ENCODE measurements around the gene AGAP2. TPM values are rescaled to one million over a fixed set of nuclear protein-coding genes. Genes with fewer than 3 reads are reported as not detected.

Gene AGAP2
- total RNA-seq, 5 donors from 2014 or later (not counting 1 experiment from before 2014, with no cell fraction given) = 43.2 to 74.6 (median 66.4) TPM

DNA sequence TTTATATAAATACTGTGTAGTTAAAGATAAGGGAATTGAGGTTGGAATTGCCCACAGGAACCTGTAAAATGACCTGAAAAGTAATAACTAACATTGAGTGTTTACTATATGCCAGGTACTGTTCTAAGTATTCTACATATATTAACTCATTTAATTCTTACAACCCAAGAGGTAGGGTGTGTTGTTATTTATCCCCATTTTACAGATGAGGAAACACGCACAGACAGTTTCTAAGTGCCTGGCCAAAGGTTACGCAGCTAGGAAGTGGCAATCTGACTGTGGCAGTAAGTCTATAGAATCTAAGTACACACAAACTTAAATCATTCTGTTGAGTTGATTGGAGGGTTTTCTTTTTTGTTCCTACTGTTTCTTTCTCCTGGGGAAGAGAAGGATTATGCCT is 5.2 kb upstream of the AGAP2 start:
- H3K4me1 ChIP-seq (ENCODE audit: control insufficient read depth in 1 of 2, extremely low read depth in 1 of 2, insufficient read depth in 2 of 2, low read length in 2 of 2) = peaks cover 38 to 58% of the 10 kb centered on the region in 2 experiments
- POLR2A ChIA-PET = interaction anchor here in 1 of 2 donors (0.6 kb wide), 1 partner anchor 195 kb away, joined by 5 read pairs; no protein-coding TSS in a partner anchor

DNA sequence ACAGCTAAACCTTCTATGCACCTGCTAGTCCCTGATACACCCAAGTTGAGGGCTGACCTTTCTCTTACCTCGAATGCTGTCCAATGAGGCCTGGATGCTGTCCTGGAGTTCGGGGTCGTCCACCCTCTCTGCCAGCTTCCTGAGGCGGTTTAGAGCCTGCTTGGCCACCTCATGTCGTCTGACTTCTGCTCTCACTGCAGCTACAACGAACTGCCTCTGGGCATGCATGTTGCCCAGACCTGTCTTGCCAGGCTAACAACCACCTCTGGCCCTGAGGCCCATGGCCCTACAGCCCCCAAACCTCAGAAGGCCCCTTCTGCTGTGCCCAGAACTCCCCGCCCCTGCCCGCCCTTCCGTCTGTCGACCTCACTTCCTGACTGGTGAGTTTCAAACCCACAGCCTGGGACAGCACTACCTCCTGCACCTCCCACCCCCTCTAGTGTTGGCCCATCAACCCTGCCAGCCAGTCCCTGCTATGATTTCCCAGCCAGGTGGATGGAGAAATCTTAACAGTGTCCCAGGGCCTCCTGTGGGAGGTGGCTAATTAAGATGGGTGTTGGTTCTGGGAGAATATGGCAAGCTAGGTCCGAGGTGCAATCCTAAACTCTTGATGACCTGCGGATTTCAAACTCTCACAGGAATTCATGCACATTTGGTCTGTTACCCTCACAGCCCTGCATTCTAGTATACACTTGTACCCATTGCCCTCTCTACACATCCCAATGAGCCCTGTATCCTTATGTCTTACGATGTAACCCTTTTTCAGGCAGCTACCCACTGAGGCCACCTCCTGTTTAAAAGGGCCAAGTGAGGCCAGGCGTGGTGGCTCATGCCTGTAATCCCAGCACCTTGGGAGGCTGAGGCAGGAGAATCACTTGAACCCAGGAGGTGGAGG is 3.5 kb upstream of the AGAP2 start:
- H3K4me3 ChIP-seq (ENCODE audit: control insufficient read depth in 1 of 2, extremely low read depth in 1 of 2, low read length in 1 of 2) = peak overlapping the region; percentile 67 to 69
- POLR2A ChIA-PET = interaction anchor here in 1 of 2 donors (1.4 kb wide), 1 partner anchor 8 kb away, joined by 3 read pairs; no protein-coding TSS in a partner anchor

More for the DNA sequence above, 5.2 kb upstream of the AGAP2 start:
- no peaks in the 10 kb centered on the region for H3K27me3 ChIP-seq (replicated peaks in 1 of 2; ENCODE audit: control insufficient read depth in 2 of 2, extremely low read depth in 1 of 2, insufficient read depth in 2 of 2, low read length in 1 of 2)
- H3K9me3 ChIP-seq = no peaks in the 10 kb centered on the region
- WGBS (ENCODE audit: insufficient coverage) = no CpG with 5 or more reads among the region's 2 CpGs
- H3K36me3 Mint-ChIP-seq = peaks cover 15% of the 10 kb centered on the region
- peak overlapping the region; percentile 93 to 97 (median 94) for H3K4me3 Mint-ChIP-seq
- DNase-seq = no peak
- H3K27ac Mint-ChIP-seq = peak overlapping the region; percentile 96 to 98
- no peak for ATAC-seq (replicated peaks in 1 of 4)
- H3K4me1 Mint-ChIP-seq = peaks cover 58 to 66% (median 62%) of the 10 kb centered on the region in 3 donors
- no peak overlapping the region for H3K4me3 ChIP-seq (ENCODE audit: control insufficient read depth in 1 of 2, extremely low read depth in 1 of 2, low read length in 1 of 2)
- H3K27ac ChIP-seq (ENCODE audit: low read length) = peak overlapping the region; percentile 96
- CTCF ChIA-PET = interaction anchor here in 1 of 2 donors (0.9 kb wide), 1 partner anchor 1107 kb away, joined by 5 read pairs; no protein-coding TSS in a partner anchor
- H3K36me3 ChIP-seq (ENCODE audit: control insufficient read depth in 2 of 2, extremely low read depth in 1 of 2, insufficient read depth in 1 of 2, low read length in 1 of 2) = peaks cover 4 to 31% of the 10 kb centered on the region in 2 donors
- no peaks in the 10 kb centered on the region for H3K9me3 Mint-ChIP-seq
- no peaks in the 10 kb centered on the region for H3K27me3 Mint-ChIP-seq

DNA sequence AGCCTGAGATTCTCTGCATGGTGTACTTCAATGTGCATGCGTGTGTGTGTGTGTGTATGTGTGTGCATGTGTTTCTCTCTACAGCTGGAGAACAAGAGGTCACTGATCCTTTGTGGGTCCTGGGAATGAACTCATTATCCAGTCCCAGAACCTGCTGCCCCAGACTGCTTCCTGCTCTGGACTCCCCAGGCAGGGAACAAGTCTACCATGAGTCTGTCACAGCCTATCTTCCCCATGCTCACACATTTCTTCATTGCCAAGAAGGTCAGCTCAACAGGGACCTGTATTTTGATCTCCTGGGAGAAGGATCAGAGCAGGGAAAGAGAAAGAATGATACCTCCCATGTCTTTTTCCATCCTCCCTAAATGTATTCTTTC is 2.9 kb upstream of the AGAP2 start:
- H3K36me3 Mint-ChIP-seq = peaks cover 10% of the 10 kb centered on the region
- no peak for DNase-seq
- no peaks in the 10 kb centered on the region for H3K9me3 Mint-ChIP-seq
- WGBS (ENCODE audit: insufficient coverage) = no CpG with 5 or more reads among the region's 1 CpG
- Histone ChIP-seq H3K4me1 (ENCODE audit: control insufficient read depth in 1 of 2, extremely low read depth in 1 of 2, insufficient read depth in 2 of 2, low read length in 2 of 2) (peaks cover 38 to 72% of the 10 kb centered on the region in 2 experiments), H3K27me3 (replicated peaks in 1 of 2; ENCODE audit: control insufficient read depth in 2 of 2, extremely low read depth in 1 of 2, insufficient read depth in 2 of 2, low read length in 1 of 2) (no peaks in the 10 kb centered on the region), H3K9me3 (no peaks in the 10 kb centered on the region), H3K4me3 (ENCODE audit: control insufficient read depth in 1 of 2, extremely low read depth in 1 of 2, low read length in 1 of 2) (peak overlapping the region; percentile 67 to 69), H3K27ac (ENCODE audit: low read length) (peak overlapping the region; percentile 84), H3K36me3 (ENCODE audit: control insufficient read depth in 2 of 2, extremely low read depth in 1 of 2, insufficient read depth in 1 of 2, low read length in 1 of 2) (peaks cover 4 to 28% of the 10 kb centered on the region in 2 donors)
- ATAC-seq (replicated peaks in 1 of 4) = no peak
- H3K4me3 Mint-ChIP-seq = peak overlapping the region; percentile 82 to 92 (median 82)
- ChIA-PET POLR2A (interaction anchor here in 1 of 2 donors (1.4 kb wide), 1 partner anchor 8 kb away, joined by 3 read pairs; no protein-coding TSS in a partner anchor), CTCF (interaction anchor here (0.6 to 2.0 kb wide), 7 partner anchors 11 to 476 kb away, joined by 3 to 10 read pairs (median 6); partner anchors contain the start of genes B4GALNT1 (in 1 of the 2) and CDK4 (in 1 of the 2))
- peaks cover 62 to 70% (median 66%) of the 10 kb centered on the region in 3 donors for H3K4me1 Mint-ChIP-seq
- no peaks in the 10 kb centered on the region for H3K27me3 Mint-ChIP-seq
- peak overlapping the region; percentile 79 to 94 for H3K27ac Mint-ChIP-seq

More for the DNA sequence above, 3.5 kb upstream of the AGAP2 start:
- Mint-ChIP-seq H3K27ac (peak overlapping the region; percentile 79 to 94), H3K4me3 (peak overlapping the region; percentile 82 to 92 (median 82)), H3K27me3 (no peaks in the 10 kb centered on the region), H3K36me3 (peaks cover 8% of the 10 kb centered on the region), H3K9me3 (no peaks in the 10 kb centered on the region), H3K4me1 (peaks cover 58 to 66% (median 62%) of the 10 kb centered on the region in 3 donors)
- H3K27me3 ChIP-seq (replicated peaks in 1 of 2; ENCODE audit: control insufficient read depth in 2 of 2, extremely low read depth in 1 of 2, insufficient read depth in 2 of 2, low read length in 1 of 2) = no peaks in the 10 kb centered on the region
- DNase-seq (peak; percentile 47 to 88 (median 73)), ATAC-seq (replicated peaks in 1 of 4) (peak; percentile 56 to 71 (median 67))
- WGBS (ENCODE audit: insufficient coverage) = 18% methylated on average over 10 of the region's 14 CpGs
- CTCF ChIA-PET = interaction anchor here (0.6 to 2.0 kb wide), 8 partner anchors 10 to 476 kb away, joined by 3 to 10 read pairs (median 6); partner anchors contain the start of genes B4GALNT1 (in 1 of the 2) and CDK4 (in 1 of the 2)
- no peaks in the 10 kb centered on the region for H3K9me3 ChIP-seq
- H3K4me1 ChIP-seq (ENCODE audit: control insufficient read depth in 1 of 2, extremely low read depth in 1 of 2, insufficient read depth in 2 of 2, low read length in 2 of 2) = peaks cover 38 to 66% of the 10 kb centered on the region in 2 experiments
- peaks cover 4 to 22% of the 10 kb centered on the region in 2 donors for H3K36me3 ChIP-seq (ENCODE audit: control insufficient read depth in 2 of 2, extremely low read depth in 1 of 2, insufficient read depth in 1 of 2, low read length in 1 of 2)
- peak overlapping the region; percentile 84 for H3K27ac ChIP-seq (ENCODE audit: low read length)

DNA sequence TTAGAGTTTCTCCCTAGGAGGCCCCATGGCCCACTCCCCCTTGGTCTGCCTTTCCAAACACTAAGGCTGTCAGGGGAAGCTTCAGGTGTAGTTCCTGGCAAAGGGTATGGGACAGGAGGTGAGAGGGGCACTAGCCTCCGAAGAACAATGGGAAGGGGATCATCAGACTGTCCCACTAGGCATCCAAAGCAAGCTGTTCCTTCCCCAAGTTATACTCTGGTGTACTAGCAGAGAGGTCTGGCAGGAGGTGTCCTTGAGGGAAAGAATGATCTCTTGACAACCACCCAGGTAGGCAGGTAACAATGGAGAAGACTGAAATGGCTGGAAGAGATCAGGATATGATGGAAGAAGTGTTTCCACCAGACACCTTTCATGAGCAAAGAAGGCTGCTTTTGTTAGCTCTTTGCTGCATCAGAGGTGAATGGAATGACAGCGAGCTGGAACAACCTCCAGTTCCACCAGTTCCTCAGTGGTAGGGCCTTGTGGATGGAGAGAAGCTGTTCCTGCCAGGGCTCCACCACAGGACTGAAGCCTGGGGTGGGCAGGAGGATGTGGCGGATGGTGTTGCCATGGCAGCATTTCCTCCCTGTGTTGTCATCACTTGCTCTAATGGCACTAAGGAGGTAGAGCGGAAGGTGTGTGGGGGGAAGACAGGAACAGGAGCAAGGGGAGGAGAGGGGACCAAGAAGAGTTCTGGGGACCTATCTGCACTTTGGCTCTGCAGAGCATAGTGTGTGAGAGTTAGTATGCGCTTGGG is 2.3 kb upstream of the AGAP2 start:
- Histone ChIP-seq H3K4me3 (ENCODE audit: control insufficient read depth in 1 of 2, extremely low read depth in 1 of 2, low read length in 1 of 2) (peak overlapping the region; percentile 67 to 69), H3K27ac (ENCODE audit: low read length) (peak overlapping the region; percentile 84), H3K4me1 (ENCODE audit: control insufficient read depth in 1 of 2, extremely low read depth in 1 of 2, insufficient read depth in 2 of 2, low read length in 2 of 2) (peaks cover 37 to 72% of the 10 kb centered on the region in 2 experiments), H3K27me3 (replicated peaks in 1 of 2; ENCODE audit: control insufficient read depth in 2 of 2, extremely low read depth in 1 of 2, insufficient read depth in 2 of 2, low read length in 1 of 2) (no peaks in the 10 kb centered on the region), H3K36me3 (ENCODE audit: control insufficient read depth in 2 of 2, extremely low read depth in 1 of 2, insufficient read depth in 1 of 2, low read length in 1 of 2) (peaks cover 4 to 31% of the 10 kb centered on the region in 2 donors), H3K9me3 (no peaks in the 10 kb centered on the region)
- H3K27ac Mint-ChIP-seq = peak overlapping the region; percentile 79 to 94
- peaks cover 11% of the 10 kb centered on the region for H3K36me3 Mint-ChIP-seq
- H3K4me3 Mint-ChIP-seq = peak overlapping the region; percentile 82 to 92 (median 82)
- no peaks in the 10 kb centered on the region for H3K27me3 Mint-ChIP-seq
- WGBS (ENCODE audit: insufficient coverage) = 0% methylated on average over 3 of the region's 5 CpGs
- ChIA-PET CTCF (interaction anchor here (0.6 to 2.0 kb wide), 8 partner anchors 11 to 475 kb away, joined by 3 to 10 read pairs (median 4); partner anchors contain the start of genes B4GALNT1 (in 1 of the 2), CDK4 (in 1 of the 2) and OS9 (in 1 of the 2)), POLR2A (interaction anchor here in 1 of 2 donors (1.4 kb wide), 1 partner anchor 9 kb away, joined by 3 read pairs; no protein-coding TSS in a partner anchor)
- no peaks in the 10 kb centered on the region for H3K9me3 Mint-ChIP-seq
- peaks cover 59 to 67% (median 62%) of the 10 kb centered on the region in 3 donors for H3K4me1 Mint-ChIP-seq
- DNase-seq = peak; percentile 55 to 92 (median 83)
- peak; percentile 69 to 75 (median 72) for ATAC-seq (replicated peaks in 1 of 4)

DNA sequence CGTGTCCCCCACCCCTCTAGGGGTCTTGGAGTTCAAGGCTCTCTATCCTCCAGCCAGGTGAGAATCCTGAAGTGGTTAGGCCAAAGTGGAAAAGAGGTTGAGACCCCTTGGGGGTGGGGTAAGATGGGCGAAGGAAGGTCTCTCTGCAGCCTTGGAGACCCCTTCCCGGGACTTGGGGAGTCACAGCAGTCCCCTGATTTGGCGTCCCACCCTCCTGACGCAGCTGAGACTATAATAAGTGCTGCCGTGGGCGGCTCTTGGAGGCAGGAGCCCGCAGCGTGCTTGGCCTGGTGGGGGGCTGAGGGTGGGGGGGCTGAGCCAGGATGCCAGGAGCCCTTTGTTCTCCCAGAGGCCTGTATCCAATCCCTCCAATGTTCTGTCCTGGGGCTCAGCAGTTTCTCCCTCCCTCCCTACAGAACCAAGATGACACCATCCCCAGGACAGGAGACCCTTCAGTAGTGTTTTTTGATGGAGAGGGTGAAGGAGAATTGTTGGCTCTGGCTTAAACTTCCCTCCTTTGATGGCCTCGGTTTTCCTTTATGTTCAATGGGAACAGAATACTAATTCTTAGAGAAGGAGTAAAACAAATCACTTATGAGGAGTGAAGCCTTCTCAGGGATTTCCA is 1.5 kb upstream of the AGAP2 start:
- WGBS (ENCODE audit: insufficient coverage) = 41% methylated on average over 3 of the region's 10 CpGs
- no peaks in the 10 kb centered on the region for H3K27me3 Mint-ChIP-seq
- POLR2A ChIA-PET = no interaction called here
- Histone ChIP-seq H3K27ac (ENCODE audit: low read length) (peak overlapping the region; percentile 84), H3K27me3 (replicated peaks in 1 of 2; ENCODE audit: control insufficient read depth in 2 of 2, extremely low read depth in 1 of 2, insufficient read depth in 2 of 2, low read length in 1 of 2) (no peaks in the 10 kb centered on the region), H3K9me3 (no peaks in the 10 kb centered on the region), H3K36me3 (ENCODE audit: control insufficient read depth in 2 of 2, extremely low read depth in 1 of 2, insufficient read depth in 1 of 2, low read length in 1 of 2) (peaks cover 6 to 38% of the 10 kb centered on the region in 2 donors), H3K4me3 (ENCODE audit: control insufficient read depth in 1 of 2, extremely low read depth in 1 of 2, low read length in 1 of 2) (peak overlapping the region in 1 of 2 donors; percentile 69), H3K4me1 (ENCODE audit: control insufficient read depth in 1 of 2, extremely low read depth in 1 of 2, insufficient read depth in 2 of 2, low read length in 2 of 2) (peaks cover 31 to 67% of the 10 kb centered on the region in 2 experiments)
- DNase-seq (no peak), ATAC-seq (replicated peaks in 1 of 4) (no peak)
- H3K4me1 Mint-ChIP-seq = peaks cover 52 to 61% (median 55%) of the 10 kb centered on the region in 3 donors
- CTCF ChIA-PET = interaction anchor here in 1 of 2 donors (1.7 kb wide), 1 partner anchor 107 kb away, joined by 5 read pairs; the partner anchor contains the start of gene B4GALNT1
- no peaks in the 10 kb centered on the region for H3K9me3 Mint-ChIP-seq
- H3K36me3 Mint-ChIP-seq = peaks cover 12% of the 10 kb centered on the region
- H3K4me3 Mint-ChIP-seq = peak overlapping the region; percentile 52 to 82 (median 58)
- H3K27ac Mint-ChIP-seq = peak overlapping the region; percentile 88 to 94

Measured in T-cell (primary cell).